ENCODE data around the gene NAA50.

DNA sequence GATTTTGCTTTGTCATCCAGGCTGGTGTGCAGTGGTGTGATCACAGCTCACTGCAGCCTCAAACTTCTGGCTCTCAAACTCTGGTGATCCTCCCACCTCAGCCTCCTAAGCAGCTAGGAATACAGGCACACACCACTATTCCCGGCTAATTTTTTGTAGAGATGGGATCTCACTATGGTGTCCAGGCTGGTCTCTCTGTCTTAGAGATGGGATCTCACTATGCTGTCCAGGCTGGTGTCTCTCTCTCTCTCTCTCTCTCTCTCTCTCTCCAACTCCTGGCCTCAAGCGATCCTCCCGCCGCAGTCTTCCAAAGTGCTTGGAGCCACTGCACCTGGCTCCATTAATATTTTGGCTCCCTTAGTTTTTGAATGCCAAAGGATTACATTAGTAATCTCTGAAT lies 67.3 kb downstream of the NAA50 start:
- TF ChIP-seq, protein P1, sequence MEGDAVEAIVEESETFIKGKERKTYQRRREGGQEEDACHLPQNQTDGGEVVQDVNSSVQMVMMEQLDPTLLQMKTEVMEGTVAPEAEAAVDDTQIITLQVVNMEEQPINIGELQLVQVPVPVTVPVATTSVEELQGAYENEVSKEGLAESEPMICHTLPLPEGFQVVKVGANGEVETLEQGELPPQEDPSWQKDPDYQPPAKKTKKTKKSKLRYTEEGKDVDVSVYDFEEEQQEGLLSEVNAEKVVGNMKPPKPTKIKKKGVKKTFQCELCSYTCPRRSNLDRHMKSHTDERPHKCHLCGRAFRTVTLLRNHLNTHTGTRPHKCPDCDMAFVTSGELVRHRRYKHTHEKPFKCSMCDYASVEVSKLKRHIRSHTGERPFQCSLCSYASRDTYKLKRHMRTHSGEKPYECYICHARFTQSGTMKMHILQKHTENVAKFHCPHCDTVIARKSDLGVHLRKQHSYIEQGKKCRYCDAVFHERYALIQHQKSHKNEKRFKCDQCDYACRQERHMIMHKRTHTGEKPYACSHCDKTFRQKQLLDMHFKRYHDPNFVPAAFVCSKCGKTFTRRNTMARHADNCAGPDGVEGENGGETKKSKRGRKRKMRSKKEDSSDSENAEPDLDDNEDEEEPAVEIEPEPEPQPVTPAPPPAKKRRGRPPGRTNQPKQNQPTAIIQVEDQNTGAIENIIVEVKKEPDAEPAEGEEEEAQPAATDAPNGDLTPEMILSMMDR (IDR thresholded peaks at IDR 0.05) = no peak
- no peak for TF ChIP-seq POLR2AphosphoS5 (IDR thresholded peaks at IDR 0.05; ENCODE audit: insufficient read depth in 1 of 2, low read depth in 1 of 2)
- no peak for TF ChIP-seq POLR2A (IDR thresholded peaks at IDR 0.05)

Measured in vagina (tissue), 2 donors.